Naive thymus-derived CD4-positive, alpha-beta T cell (primary cell): Measurements from ENCODE around the gene ZNRF1. TPM values are rescaled to one million over a fixed set of nuclear protein-coding genes. Genes with fewer than 3 reads are reported as not detected.

ENCODE experiments used
- ATAC-seq: fragments of 150-1000 bp; cut with Tn5 transposase; 2 replicates; pipeline ENCODE4 v1.10.0; 2021; ENCODE audit warnings: mild to moderate bottlenecking, moderate library complexity
- CTCF ChIA-PET: fragments of 350-600 bp; sonication (Branson Sonifier 250); formaldehyde crosslinking; loops from one replicate; lab custom pipeline; 2021; ENCODE audit warnings: antibody characterized with exemption; lab: Charles Lee
- POLR2A ChIA-PET: fragments of 350-600 bp; sonication (Branson Sonifier 250); formaldehyde crosslinking; loops from one replicate; lab custom pipeline; 2021; ENCODE audit warnings: antibody characterized with exemption, inconsistent platforms; lab: Charles Lee
- DNase-seq, 9 donors: peaks; one replicate each; pipeline versions ENCODE4 v3.0.0 to v3.0.0-alpha.2; 2020 to 2022; ENCODE audit warnings: mixed read lengths in 1 of 9
- H3K27ac ChIP-seq: one replicate; pipeline ENCODE4 v1.7.0; 2013; ENCODE audit warnings: mild to moderate bottlenecking, low read depth, low read length, moderate library complexity
- H3K27me3 ChIP-seq, 2 donors: one replicate each; pipeline ENCODE4 v1.7.0; 2013; ENCODE audit warnings: low read length in 2 of 2, mild to moderate bottlenecking in 2 of 2, moderate library complexity in 2 of 2; ENCODE audit not compliant: control insufficient read depth in 2 of 2, insufficient read depth in 2 of 2
- H3K36me3 ChIP-seq, 3 experiments: 1 replicate in 2 of 3; 2 replicates in 1 of 3; pipeline ENCODE4 v1.7.0; 2013; ENCODE audit warnings: low read length in 3 of 3, mild to moderate bottlenecking in 3 of 3, moderate library complexity in 1 of 3; ENCODE audit not compliant: insufficient read depth in 3 of 3, control insufficient read depth in 2 of 3
- H3K4me1 ChIP-seq, 2 donors: one replicate each; pipeline ENCODE4 v1.7.0; 2013; ENCODE audit warnings: low read length in 2 of 2, mild to moderate bottlenecking in 2 of 2, moderate library complexity in 1 of 2; ENCODE audit not compliant: control insufficient read depth in 2 of 2, insufficient read depth in 2 of 2
- H3K4me3 ChIP-seq: 2 replicates; pipeline ENCODE4 v1.7.0; 2013; ENCODE audit warnings: mild to moderate bottlenecking, low read length
- H3K9me3 ChIP-seq, 3 experiments: 1 replicate in 2 of 3; 2 replicates in 1 of 3; pipeline ENCODE4 v1.7.0; 2013; ENCODE audit warnings: low read length in 3 of 3; ENCODE audit not compliant: control insufficient read depth in 2 of 3
- H3K27ac Mint-ChIP-seq, 9 donors: one replicate each; pipeline ENCODE4 v1.8.0; 2020 to 2022; ENCODE audit warnings: mixed read lengths in 9 of 9, mild to moderate bottlenecking in 8 of 9, moderate library complexity in 5 of 9, inconsistent platforms in 2 of 9
- H3K27me3 Mint-ChIP-seq, 5 donors: one replicate each; pipeline ENCODE4 v1.8.0; 2021 to 2022; ENCODE audit warnings: mixed read lengths in 5 of 5, mild to moderate bottlenecking in 1 of 5
- H3K36me3 Mint-ChIP-seq, 5 donors: one replicate each; pipeline ENCODE4 v1.8.0; 2020 to 2022; ENCODE audit warnings: mixed read lengths in 5 of 5, mild to moderate bottlenecking in 3 of 5, inconsistent platforms in 1 of 5
- H3K4me1 Mint-ChIP-seq, 7 donors: one replicate each; pipeline ENCODE4 v1.8.0; 2020 to 2022; ENCODE audit warnings: mixed read lengths in 7 of 7, mild to moderate bottlenecking in 3 of 7, inconsistent platforms in 1 of 7
- H3K4me3 Mint-ChIP-seq, 10 donors: one replicate each; pipeline ENCODE4 v1.8.0; 2020 to 2022; ENCODE audit warnings: mild to moderate bottlenecking in 10 of 10, mixed read lengths in 10 of 10, moderate library complexity in 6 of 10, inconsistent platforms in 2 of 10
- H3K9me3 Mint-ChIP-seq, 11 donors: one replicate each; pipeline ENCODE4 v1.8.0; 2020 to 2022; ENCODE audit warnings: mixed read lengths in 11 of 11, mild to moderate bottlenecking in 4 of 11, inconsistent platforms in 1 of 11, moderate library complexity in 1 of 11
- intact Hi-C, 2 donors: fragments of 100-400 bp; cut with micrococcal nuclease; formaldehyde crosslinking; loops; one replicate each; pipeline ENCODE4 v1.15.1; 2023
- polyA plus RNA-seq, 2 donors: library from polyadenylated mRNA; unstranded; fragments of 300-500 nt; fragmentation: Illumina TruSeq; gene quantifications; one replicate each; pipeline ENCODE4 v1.2.3, GENCODE V29; 2021
- total RNA-seq, 6 experiments: library from RNA in 5 of 6; stranded (reverse) in 5 of 6; gene quantifications; 1 replicate in 5 of 6; 2 replicates in 1 of 6; pipeline ENCODE4 v1.2.3 and lab custom pipeline; 2021 to 2026

The ZNRF1 gene
- total and polyA plus RNA-seq, 7 experiments from 2014 or later = 1.2 to 27.9 (median 2.1) TPM

- DNase-seq (no peak), ATAC-seq (no peak)
- Histone ChIP-seq H3K36me3 (no peaks in the 10 kb centered on the region), H3K9me3 (peaks cover 0 to 7% (median 0%) of the 10 kb centered on the region in 3 experiments), H3K27me3 (no peaks in the 10 kb centered on the region), H3K4me3 (no peak overlapping the region), H3K4me1 (peaks cover 0 to 7% of the 10 kb centered on the region in 2 donors), H3K27ac (no peak overlapping the region)
- peaks cover 6 to 19% (median 11%) of the 10 kb centered on the region in 7 donors for H3K4me1 Mint-ChIP-seq
- POLR2A ChIA-PET = no interaction called here
- peaks cover 0 to 17% (median under 1%) of the 10 kb centered on the region in 5 donors for H3K27me3 Mint-ChIP-seq
- peaks cover 0 to 17% (median 5%) of the 10 kb centered on the region in 11 donors for H3K9me3 Mint-ChIP-seq
- CTCF ChIA-PET = interaction anchor here (0.7 kb wide), 1 partner anchor 387 kb away, joined by 3 read pairs; no protein-coding TSS in a partner anchor
- H3K27ac Mint-ChIP-seq = no peak overlapping the region
- no peak overlapping the region for H3K4me3 Mint-ChIP-seq
- H3K36me3 Mint-ChIP-seq = peaks cover 0 to 6% (median 0%) of the 10 kb centered on the region in 5 donors
- intact Hi-C loops = no loop called here
These were observed 131.4 kb downstream of the ZNRF1 start for GRCh38 chr16:75130150-75130771.

GRCh38 chr16:75131081-75131480 is 132.3 kb downstream of the ZNRF1 start:
- ChIA-PET CTCF (no interaction called here), POLR2A (interaction anchor here (0.7 kb wide), 1 partner anchor 347 kb away, joined by 3 read pairs; no protein-coding TSS in a partner anchor)
- peaks cover 0 to 6% (median 0%) of the 10 kb centered on the region in 5 donors for H3K36me3 Mint-ChIP-seq
- Histone ChIP-seq H3K36me3 (no peaks in the 10 kb centered on the region), H3K4me3 (no peak overlapping the region), H3K4me1 (peaks cover 0 to 7% of the 10 kb centered on the region in 2 donors), H3K27ac (no peak overlapping the region), H3K27me3 (no peaks in the 10 kb centered on the region), H3K9me3 (peaks cover 0 to 7% (median 0%) of the 10 kb centered on the region in 3 experiments)
- H3K9me3 Mint-ChIP-seq = peaks cover 0 to 17% (median 5%) of the 10 kb centered on the region in 11 donors
- ATAC-seq (no peak), DNase-seq (no peak)
- peak overlapping the region in 2 of 9 donors; percentile 2 to 48 for H3K27ac Mint-ChIP-seq
- no peak overlapping the region for H3K4me3 Mint-ChIP-seq
- peaks cover 6 to 19% (median 11%) of the 10 kb centered on the region in 7 donors for H3K4me1 Mint-ChIP-seq
- intact Hi-C loops = no loop called here
- H3K27me3 Mint-ChIP-seq = peaks cover 0 to 17% (median 4%) of the 10 kb centered on the region in 5 donors

- H3K36me3 ChIP-seq = no peaks in the 10 kb centered on the region
- H3K9me3 Mint-ChIP-seq = no peaks in the 10 kb centered on the region
- intact Hi-C loops = no loop called here
- peaks cover 0 to 8% (median 0%) of the 10 kb centered on the region in 5 donors for H3K27me3 Mint-ChIP-seq
- CTCF ChIA-PET = no interaction called here
- H3K4me3 Mint-ChIP-seq = peak overlapping the region in 4 of 10 donors; percentile 4 to 56 (median 28)
- DNase-seq (no peak), ATAC-seq (no peak)
- no peaks in the 10 kb centered on the region for H3K36me3 Mint-ChIP-seq
- H3K27ac ChIP-seq = no peak overlapping the region
- H3K4me3 ChIP-seq = no peak overlapping the region
- H3K27ac Mint-ChIP-seq = no peak overlapping the region
- H3K27me3 ChIP-seq = peaks cover 0 to 3% of the 10 kb centered on the region in 2 donors
- H3K4me1 Mint-ChIP-seq = peaks cover 0 to 7% (median 7%) of the 10 kb centered on the region in 7 donors
- H3K9me3 ChIP-seq = no peaks in the 10 kb centered on the region
- H3K4me1 ChIP-seq = no peaks in the 10 kb centered on the region
- POLR2A ChIA-PET = no interaction called here
These were observed 139.4 kb downstream of the ZNRF1 start for GRCh38 chr16:75138233-75138632.

- Mint-ChIP-seq H3K4me3 (peak overlapping the region in 4 of 10 donors; percentile 4 to 56 (median 28)), H3K36me3 (no peaks in the 10 kb centered on the region), H3K4me1 (peaks cover 0 to 7% (median 7%) of the 10 kb centered on the region in 7 donors), H3K27ac (no peak overlapping the region), H3K27me3 (peaks cover 0 to 8% (median 0%) of the 10 kb centered on the region in 5 donors), H3K9me3 (no peaks in the 10 kb centered on the region)
- DNase-seq = no peak
- intact Hi-C loops = no loop called here
- Histone ChIP-seq H3K27ac (no peak overlapping the region), H3K36me3 (no peaks in the 10 kb centered on the region), H3K9me3 (no peaks in the 10 kb centered on the region), H3K27me3 (peaks cover 0 to 3% of the 10 kb centered on the region in 2 donors), H3K4me1 (no peaks in the 10 kb centered on the region), H3K4me3 (no peak overlapping the region)
- ChIA-PET CTCF (no interaction called here), POLR2A (no interaction called here)
- peak; percentile 47 for ATAC-seq
These were observed 139.8 kb downstream of the ZNRF1 start for GRCh38 chr16:75138636-75139035.

GRCh38 chr16:75139498-75139897 is 140.7 kb downstream of the ZNRF1 start:
- Mint-ChIP-seq H3K4me1 (peaks cover 0 to 7% (median 7%) of the 10 kb centered on the region in 7 donors), H3K4me3 (no peak overlapping the region), H3K9me3 (no peaks in the 10 kb centered on the region), H3K27ac (no peak overlapping the region), H3K36me3 (no peaks in the 10 kb centered on the region), H3K27me3 (peaks cover 0 to 8% (median 0%) of the 10 kb centered on the region in 5 donors)
- Histone ChIP-seq H3K4me3 (no peak overlapping the region), H3K36me3 (no peaks in the 10 kb centered on the region), H3K27me3 (peaks cover 0 to 3% of the 10 kb centered on the region in 2 donors), H3K4me1 (no peaks in the 10 kb centered on the region), H3K9me3 (no peaks in the 10 kb centered on the region), H3K27ac (no peak overlapping the region)
- POLR2A ChIA-PET = no interaction called here
- intact Hi-C loops = no loop called here
- CTCF ChIA-PET = no interaction called here
- no peak for DNase-seq
- no peak for ATAC-seq

GRCh38 chr16:75143941-75144340 is 145.1 kb downstream of the ZNRF1 start:
- ATAC-seq (no peak), DNase-seq (no peak)
- H3K4me3 Mint-ChIP-seq = no peak overlapping the region
- Histone ChIP-seq H3K27me3 (peaks cover 0 to 3% of the 10 kb centered on the region in 2 donors), H3K9me3 (no peaks in the 10 kb centered on the region), H3K27ac (no peak overlapping the region), H3K4me1 (peaks cover 0 to 1% of the 10 kb centered on the region in 2 donors), H3K36me3 (peaks cover 0 to 4% (median 0%) of the 10 kb centered on the region in 3 experiments), H3K4me3 (no peak overlapping the region)
- peaks cover 0 to 9% (median 1%) of the 10 kb centered on the region in 7 donors for H3K4me1 Mint-ChIP-seq
- H3K27me3 Mint-ChIP-seq = no peaks in the 10 kb centered on the region
- peaks cover 0 to 1% (median 0%) of the 10 kb centered on the region in 5 donors for H3K36me3 Mint-ChIP-seq
- CTCF ChIA-PET = no interaction called here
- intact Hi-C loops = loop anchor here in 1 of 2 donors (10.0 kb wide), 1 partner anchor 481 kb away; the partner anchor contains the start of gene ADAT1
- POLR2A ChIA-PET = no interaction called here
- H3K9me3 Mint-ChIP-seq = peaks cover 0 to under 1% (median 0%) of the 10 kb centered on the region in 11 donors
- no peak overlapping the region for H3K27ac Mint-ChIP-seq
